H1 (cell line): ENCODE measurements around the gene PCCA. TPM values are rescaled to one million over a fixed set of nuclear protein-coding genes. Genes with fewer than 3 reads are reported as not detected.

Experiments
- CTCF ChIA-PET: fragments of 300-600 bp; sonication (Branson Sonifier 250); formaldehyde crosslinking; loops from one replicate; lab custom pipeline; 2021; ENCODE audit not compliant: partially characterized antibody; lab: Charles Lee
- POLR2A ChIA-PET: fragments of 300-600 bp; sonication (Branson Sonifier 250); formaldehyde crosslinking; loops from one replicate; lab custom pipeline; 2021; ENCODE audit warnings: inconsistent platforms; ENCODE audit not compliant: partially characterized antibody; lab: Charles Lee
- DNase-seq, 2 experiments: peaks; one replicate each; pipeline versions ENCODE4 v3.0.0 to v3.0.0-alpha.2; 2010 to 2022; ENCODE audit warnings: low spot score in 2 of 2, low read depth in 1 of 2, mixed read lengths in 1 of 2
- FAIRE-seq: peaks from 2 replicates; lab custom pipeline; 2011; peaks lifted over from hg19 to GRCh38; lab: Jason Lieb, UNC
- H2AFZ ChIP-seq: 2 replicates; pipeline ENCODE4 v1.8.1; 2012; ENCODE audit warnings: low read length, inconsistent platforms
- H2AK5ac ChIP-seq: 2 replicates; pipeline ENCODE4 v1.6.1; 2013; ENCODE audit warnings: low read depth, low read length
- H2BK120ac ChIP-seq: replicated peaks from 2 replicates; pipeline ENCODE3; 2013; ENCODE audit warnings: low read depth, low read length, inconsistent platforms
- H2BK12ac ChIP-seq: 2 replicates; pipeline ENCODE4 v1.6.1; 2013; ENCODE audit warnings: low read depth, low read length
- H2BK15ac ChIP-seq: 2 replicates; pipeline ENCODE4 v1.6.1; 2013; ENCODE audit warnings: low read length
- H2BK20ac ChIP-seq: 2 replicates; pipeline ENCODE4 v1.6.1; 2013; ENCODE audit warnings: low read length
- H2BK5ac ChIP-seq: 2 replicates; pipeline ENCODE4 v1.6.1; 2013; ENCODE audit warnings: low read depth, low read length
- H3K14ac ChIP-seq: 2 replicates; pipeline ENCODE4 v1.6.1; 2013; ENCODE audit warnings: inconsistent platforms; ENCODE audit not compliant: insufficient read length
- H3K18ac ChIP-seq: 2 replicates; pipeline ENCODE4 v1.6.1; 2013; ENCODE audit warnings: low read length; ENCODE audit errors: extremely low read depth
- H3K23ac ChIP-seq: 2 replicates; pipeline ENCODE4 v1.6.1; 2013; ENCODE audit warnings: inconsistent platforms; ENCODE audit not compliant: insufficient read length
- H3K23me2 ChIP-seq: 2 replicates; pipeline ENCODE4 v1.6.1; 2013; ENCODE audit warnings: low read depth, low read length
- H3K27ac ChIP-seq: 2 replicates; pipeline ENCODE4 v1.6.1; 2011; ENCODE audit warnings: low read depth, low read length, inconsistent platforms
- H3K27me3 ChIP-seq, 4 experiments: replicated peaks in 1 of 4; 1 replicate in 1 of 4; 2 replicates in 3 of 4; pipeline versions ENCODE4 v1.6.1 to v1.8.1; 2011 to 2013; ENCODE audit warnings: low read length in 3 of 4, mild to moderate bottlenecking in 3 of 4, inconsistent platforms in 2 of 4, mixed read lengths in 2 of 4, moderate library complexity in 1 of 4; ENCODE audit not compliant: control insufficient read depth in 3 of 4, insufficient read depth in 3 of 4; ENCODE audit errors: extremely low read depth in 1 of 4
- H3K36me3 ChIP-seq, 4 experiments: 2 replicates each; pipeline versions ENCODE4 v1.6.1 to v1.8.1; 2011 to 2013; ENCODE audit warnings: mild to moderate bottlenecking in 4 of 4, low read length in 3 of 4, moderate library complexity in 2 of 4, control low read depth in 1 of 4, inconsistent platforms in 1 of 4; ENCODE audit not compliant: insufficient read depth in 4 of 4, control insufficient read depth in 2 of 4
- H3K4ac ChIP-seq: replicated peaks from 2 replicates; pipeline ENCODE3; 2013; ENCODE audit warnings: low read length, low read depth, mixed read lengths, inconsistent platforms; ENCODE audit not compliant: insufficient read length
- H3K4me1 ChIP-seq, 4 experiments: replicated peaks in 1 of 4; 1 replicate in 1 of 4; 2 replicates in 3 of 4; pipeline versions ENCODE4 v1.6.1 to v1.8.1; 2011 to 2013; ENCODE audit warnings: low read length in 3 of 4, inconsistent platforms in 2 of 4, mixed read lengths in 1 of 4; ENCODE audit not compliant: insufficient read depth in 4 of 4, control insufficient read depth in 3 of 4
- H3K4me2 ChIP-seq, 2 experiments: 2 replicates each; pipeline versions ENCODE4 v1.6.1 to v1.8.1; 2011 to 2013; ENCODE audit warnings: low read depth in 2 of 2, low read length in 2 of 2, control low read depth in 1 of 2, inconsistent platforms in 1 of 2, mild to moderate bottlenecking in 1 of 2; ENCODE audit not compliant: insufficient read depth in 1 of 2
- H3K4me3 ChIP-seq, 4 experiments: fragments of 200-600, 300-600 bp in 1 of 4; sonication (generic), shearing (Covaris generic), sonication (Bioruptor Twin) in 1 of 4; 2 replicates each; pipeline versions ENCODE4 v1.5.1 to v1.8.1; 2011 to 2016; ENCODE audit warnings: low read length in 4 of 4, low read depth in 3 of 4, control low read depth in 2 of 4, inconsistent platforms in 2 of 4, mild to moderate bottlenecking in 2 of 4, mixed read lengths in 1 of 4, moderate library complexity in 1 of 4; ENCODE audit not compliant: insufficient read depth in 2 of 4; ENCODE audit errors: extremely low read depth in 1 of 4
- H3K56ac ChIP-seq: replicated peaks from 2 replicates; pipeline ENCODE3; 2013; ENCODE audit warnings: low read depth, mild to moderate bottlenecking, mixed read lengths, low read length, inconsistent platforms; ENCODE audit not compliant: insufficient read length
- H3K79me1 ChIP-seq: 2 replicates; pipeline ENCODE4 v1.6.1; 2013; ENCODE audit warnings: low read depth, low read length, control low read depth
- H3K79me2 ChIP-seq, 2 experiments: 2 replicates each; pipeline versions ENCODE4 v1.6.1 to v1.8.1; 2012 to 2013; ENCODE audit warnings: low read length in 2 of 2, mild to moderate bottlenecking in 2 of 2, inconsistent platforms in 1 of 2; ENCODE audit not compliant: insufficient read depth in 2 of 2, control insufficient read depth in 1 of 2
- H3K9ac ChIP-seq, 4 experiments: replicated peaks in 1 of 4; 1 replicate in 1 of 4; 2 replicates in 3 of 4; pipeline versions ENCODE4 v1.6.1 to v1.8.1; 2011 to 2013; ENCODE audit warnings: low read depth in 3 of 4, low read length in 3 of 4, control low read depth in 2 of 4, mild to moderate bottlenecking in 2 of 4, moderate library complexity in 2 of 4, inconsistent platforms in 1 of 4; ENCODE audit errors: extremely low read depth in 1 of 4
- H3K9me3 ChIP-seq, 2 experiments: 2 replicates each; pipeline versions ENCODE4 v1.6.1 to v1.8.1; 2012 to 2013; ENCODE audit warnings: mild to moderate bottlenecking in 2 of 2, moderate library complexity in 2 of 2, control low read depth in 1 of 2, inconsistent platforms in 1 of 2, low read depth in 1 of 2, low read length in 1 of 2, mixed read lengths in 1 of 2; ENCODE audit not compliant: insufficient read depth in 2 of 2
- H4K20me1 ChIP-seq, 2 experiments: replicated peaks in 1 of 2; 2 replicates each; pipeline versions ENCODE3 to v1.8.1; 2011 to 2013; ENCODE audit warnings: inconsistent platforms in 2 of 2, low read length in 2 of 2, mild to moderate bottlenecking in 1 of 2; ENCODE audit not compliant: insufficient read depth in 2 of 2, control insufficient read depth in 1 of 2
- H4K5ac ChIP-seq: 2 replicates; pipeline ENCODE4 v1.6.1; 2013; ENCODE audit warnings: low read length, low read depth, mixed read lengths, inconsistent platforms; ENCODE audit not compliant: insufficient read length
- H4K8ac ChIP-seq: 2 replicates; pipeline ENCODE4 v1.8.0; 2013; ENCODE audit warnings: mild to moderate bottlenecking, moderate library complexity, low read length, inconsistent platforms; ENCODE audit not compliant: insufficient read depth; ENCODE audit errors: extremely low read depth
- H4K91ac ChIP-seq: replicated peaks from 2 replicates; pipeline ENCODE3; 2013; ENCODE audit warnings: low read length, mixed read lengths, inconsistent platforms; ENCODE audit not compliant: insufficient read length
- BCL11A ChIP-seq, 2 experiments: IDR thresholded peaks; one replicate each; pipeline ENCODE4 v1.6.1; 2011; ENCODE audit warnings: low read depth in 2 of 2, low read length in 2 of 2, mild to moderate bottlenecking in 2 of 2
- MAFK ChIP-seq: IDR thresholded peaks from 2 replicates; pipeline ENCODE4 v1.6.1; 2012; ENCODE audit warnings: low read depth, mild to moderate bottlenecking, improper control_type of control experiment, low read length
- SIX5 ChIP-seq: IDR thresholded peaks from 2 replicates; pipeline ENCODE4 v1.6.1; 2011; ENCODE audit warnings: mild to moderate bottlenecking, low read depth, low read length
- TCF12 ChIP-seq: IDR thresholded peaks from 2 replicates; pipeline ENCODE4 v1.6.1; 2011; ENCODE audit warnings: low read depth, mild to moderate bottlenecking, low read length
- WGBS, 2 experiments: shearing (Covaris generic) in 1 of 2; methylation state at CpG; one replicate each; pipeline versions ENCODE4 v1.1.6 to v1.1.7; 2013 to 2015; ENCODE audit warnings: low lambda C conversion rate in 2 of 2, mixed read lengths in 2 of 2, inconsistent platforms in 1 of 2, low coverage in 1 of 2, missing lambda C conversion rate in 1 of 2; ENCODE audit not compliant: insufficient replicate concordance in 2 of 2, insufficient coverage in 1 of 2, insufficient read length in 1 of 2; ENCODE audit errors: extremely low coverage in 1 of 2, missing lambda C conversion rate in 1 of 2; 5-methylcytosine and 5-hydroxymethylcytosine counted together
- polyA plus RNA-seq, 7 experiments: library from polyadenylated mRNA; depleted of rRNA in 3 of 7; stranded (reverse) in 5 of 7; unstranded in 2 of 7; fragments of >200 nt in 5 of 7; fragments of 200-250 nt in 2 of 7; gene quantifications; 1 replicate in 5 of 7; 2 replicates in 1 of 7; 4 replicates in 1 of 7; pipeline versions ENCODE4 v1.2.1 to v1.2.3, GENCODE V29; 2011 to 2013; ENCODE audit warnings: missing spikeins in 2 of 7, mixed read lengths in 2 of 7
- total RNA-seq: library from RNA; stranded (reverse); fragmentation: NEBNext Ultra II Directional; extraction: Animal tissue kit (Norgen Biotek cat#: 25700); gene quantifications from 2 replicates; pipeline ENCODE4 v1.2.1, GENCODE V29; 2021

PCCA gene
- total and polyA plus RNA-seq, 2 of the 8 experiments (the other 6 are each of a cell fraction or from before 2014, with no cell fraction given), result 18.4 to 49.8 TPM

- CTCF ChIA-PET, result interaction anchor here (1.5 to 4.6 kb wide), 3 partner anchors 9 to 40 kb away, joined by 5 to 32 read pairs (median 5); no protein-coding TSS in a partner anchor
- Histone ChIP-seq H3K14ac (no peak overlapping the region), H4K20me1 (no peaks in the 10 kb centered on the region), H3K79me1 (no peaks in the 10 kb centered on the region), H4K5ac (no peak overlapping the region), H2AFZ (no peak overlapping the region), H2BK20ac (no peak overlapping the region), H2BK120ac (no peak overlapping the region), H2BK12ac (no peak overlapping the region), H3K9ac (no peak overlapping the region), H4K8ac (peak overlapping the region; percentile 21; the same call in 1 of the 2 replicates), H3K4ac (no peak overlapping the region), H3K56ac (no peak overlapping the region), H3K18ac (no peak overlapping the region), H3K27me3 (no peaks in the 10 kb centered on the region), H3K27ac (no peak overlapping the region), H3K9me3 (no peaks in the 10 kb centered on the region), H3K4me1 (peaks cover 2 to 5% (median 3%) of the 10 kb centered on the region in 4 experiments; a peak in 5 of 7 replicates), H2AK5ac (no peak overlapping the region), H4K91ac (peak overlapping the region; percentile 19), H3K4me2 (no peak overlapping the region), H3K79me2 (no peaks in the 10 kb centered on the region), H2BK15ac (0 out of 2 replicates have a peak overlapping the region, but pooled peaks have one; percentile 29), H2BK5ac (no peak overlapping the region), H3K4me3 (no peak overlapping the region), H3K36me3 (peaks cover 0 to 4% (median 2%) of the 10 kb centered on the region in 4 experiments; a peak in 2 of 8 replicates), H3K23ac (no peak overlapping the region), H3K23me2 (no peaks in the 10 kb centered on the region)
- DNase-seq (peak in 1 of 2 experiments; percentile 44), FAIRE-seq (no peak)
- POLR2A ChIA-PET, result interaction anchor here (1.6 kb wide), 1 partner anchor 13 kb away, joined by 4 read pairs; no protein-coding TSS in a partner anchor
- TF ChIP-seq TCF12 (no peak), BCL11A (IDR thresholded peaks at IDR 0.05; ENCODE audit: low read depth in 2 of 2, low read length in 2 of 2) (no peak), MAFK (no peak), SIX5 (no peak)
- WGBS, 2 experiments, result 96% methylated on average over 13 of the region's 14 CpGs; no CpG with 5 or more reads in 1 of the 2 experiments
Measured at GRCh38 chr13:100532836-100533435, 444.0 kb downstream of the PCCA start.
